Activated CD4-positive, alpha-beta T cell treated with anti-CD3 and anti-CD28 coated beads for 36 hours (primary cell): ENCODE results near the gene IFIT2. TPM values are rescaled to one million over a fixed set of nuclear protein-coding genes. Genes with fewer than 3 reads are reported as not detected.
"Not testable (repeated sequence)": the region's sequence is repeated elsewhere in the genome, so short reads cannot be mapped to it uniquely, and the experiment has no call there.

Experiments used
- ATAC-seq: fragments of 200-7000 bp; cut with Tn5 transposase; one replicate; pipeline ENCODE4 v1.10.0; 2021; ENCODE audit warnings: mild to moderate bottlenecking, moderate library complexity
- CTCF ChIA-PET: fragments of 350-600 bp; sonication (Branson Sonifier 250); formaldehyde crosslinking; loops from one replicate; lab custom pipeline; 2021; ENCODE audit warnings: antibody characterized with exemption; lab: Charles Lee
- POLR2A ChIA-PET: fragments of 350-600 bp; sonication (Branson Sonifier 250); formaldehyde crosslinking; loops from one replicate; lab custom pipeline; 2021; ENCODE audit warnings: antibody characterized with exemption, inconsistent platforms; lab: Charles Lee
- DNase-seq: peaks from one replicate; pipeline ENCODE4 v3.0.0-alpha.2; 2020
- H3K27ac Mint-ChIP-seq: one replicate; pipeline ENCODE4 v1.8.0; 2021; ENCODE audit warnings: mixed read lengths
- H3K27me3 Mint-ChIP-seq: one replicate; pipeline ENCODE4 v1.8.0; 2021; ENCODE audit warnings: mixed read lengths
- H3K36me3 Mint-ChIP-seq: one replicate; pipeline ENCODE4 v1.8.0; 2021; ENCODE audit warnings: low read depth, mixed read lengths
- H3K4me1 Mint-ChIP-seq: one replicate; pipeline ENCODE4 v1.8.0; 2021; ENCODE audit warnings: mixed read lengths
- H3K4me3 Mint-ChIP-seq: one replicate; pipeline ENCODE4 v1.8.0; 2021; ENCODE audit warnings: mild to moderate bottlenecking, moderate library complexity, mixed read lengths
- H3K9me3 Mint-ChIP-seq: one replicate; pipeline ENCODE4 v1.8.0; 2021; ENCODE audit warnings: low read depth, mixed read lengths
- intact Hi-C, 2 experiments: fragments of 100-400 bp; cut with DNase I in 1 of 2; cut with micrococcal nuclease in 1 of 2; formaldehyde crosslinking; loops; one replicate each; pipeline versions ENCODE4 v1.14.2 to v1.15.1; 2022 to 2024; cut with DNase I, micrococcal nuclease
- total RNA-seq, 2 experiments: library from RNA; stranded (reverse); gene quantifications; one replicate each; pipeline ENCODE4 v1.2.3, GENCODE V29; 2021

IFIT2 gene
- 10 to 100 TPM; 38.2 to 43.5 TPM for total RNA-seq

GRCh38 chr10:89301721-89302445 lies at the start of gene IFIT2:
Gene IFIT2 (plus strand): TSS chr10:89302046. CDS start chr10:89302124, 78 bp downstream.
- peaks cover 42% of the 10 kb centered on the region for H3K4me1 Mint-ChIP-seq
- ChIA-PET CTCF (interaction anchor here (0.6 to 1.3 kb wide), 6 partner anchors 26 to 495 kb away, joined by 3 to 4 read pairs (median 3); partner anchors contain the start of genes IFIT3 and LIPA), POLR2A (interaction anchor here (0.7 kb wide), 1 partner anchor 116 kb away, joined by 3 read pairs; no protein-coding TSS in a partner anchor)
- H3K27ac Mint-ChIP-seq, result peak within 1 kb of the TSS; percentile 86
- H3K4me3 Mint-ChIP-seq, result peak within 1 kb of the TSS; percentile 74
- DNase-seq, result peak; percentile 50
- peaks cover 2% of the 10 kb centered on the region for H3K9me3 Mint-ChIP-seq
- H3K36me3 Mint-ChIP-seq, result peaks cover 29% of the 10 kb centered on the region
- no peaks in the 10 kb centered on the region for H3K27me3 Mint-ChIP-seq
- intact Hi-C loops, result loop anchor here (1.0 to 2.0 kb wide), 2 partner anchors 30 to 113 kb away; partner anchors contain the start of gene IFIT5 (in 1 of the 2)
- peak; percentile 74 for ATAC-seq

GRCh38 chr10:89252225-89252585 lies 49.6 kb upstream of the IFIT2 start:
- ChIA-PET POLR2A (interaction anchor here (1.0 to 1.2 kb wide), 2 partner anchors 391 to 1620 kb away, joined by 3 read pairs; no protein-coding TSS in a partner anchor), CTCF (interaction anchor here (1.2 to 2.5 kb wide), 6 partner anchors 9 to 310 kb away, joined by 3 to 12 read pairs (median 4); partner anchors contain the start of gene IFIT2)
- H3K4me1 Mint-ChIP-seq, result peaks cover 47% of the 10 kb centered on the region
- peaks cover 2% of the 10 kb centered on the region for H3K27me3 Mint-ChIP-seq
- H3K4me3 Mint-ChIP-seq, result peak overlapping the region; percentile 10
- DNase-seq (no peak), ATAC-seq (no peak)
- H3K27ac Mint-ChIP-seq, result no peak overlapping the region
- intact Hi-C loops, result loop anchor here (1.0 to 10.0 kb wide), 5 partner anchors 140 to 1623 kb away; partner anchors contain the start of genes IFIT1 (in 1 of the 2), IFIT5 (in 1 of the 2), KIF20B (in 1 of the 2) and PANK1 (in 1 of the 2)
- peaks cover 25% of the 10 kb centered on the region for H3K9me3 Mint-ChIP-seq
- peaks cover 20% of the 10 kb centered on the region for H3K36me3 Mint-ChIP-seq

- H3K4me3 Mint-ChIP-seq, H3K27me3 Mint-ChIP-seq, POLR2A ChIA-PET, ATAC-seq: not testable (repeated sequence)
- Mint-ChIP-seq H3K36me3 (peaks cover 16% of the 10 kb centered on the region), H3K9me3 (peaks cover 25% of the 10 kb centered on the region), H3K27ac (peak overlapping the region; percentile 82), H3K4me1 (peaks cover 30% of the 10 kb centered on the region)
- CTCF ChIA-PET, result interaction anchor here (1.3 kb wide), 1 partner anchor 307 kb away, joined by 3 read pairs; no protein-coding TSS in a partner anchor
- intact Hi-C loops, result loop anchor here (10.0 kb wide), 2 partner anchors 450 to 1620 kb away; partner anchors contain the start of genes KIF20B (in 1 of the 2) and RPP30 (in 1 of the 2)
- DNase-seq, result peak; percentile 61
These were observed 46.7 kb upstream of the IFIT2 start for GRCh38 chr10:89255091-89255579.

- Mint-ChIP-seq H3K27me3 (peaks cover 2% of the 10 kb centered on the region), H3K4me1 (peaks cover 28% of the 10 kb centered on the region), H3K9me3 (peaks cover 25% of the 10 kb centered on the region), H3K27ac (no peak overlapping the region), H3K36me3 (peaks cover 16% of the 10 kb centered on the region), H3K4me3 (no peak overlapping the region)
- ChIA-PET CTCF (interaction anchor here (1.3 kb wide), 1 partner anchor 307 kb away, joined by 3 read pairs; no protein-coding TSS in a partner anchor), POLR2A (no interaction called here)
- ATAC-seq (no peak), DNase-seq (no peak)
- intact Hi-C loops, result loop anchor here (10.0 kb wide), 2 partner anchors 449 to 1619 kb away; partner anchors contain the start of genes KIF20B (in 1 of the 2) and RPP30 (in 1 of the 2)
These were observed 46.1 kb upstream of the IFIT2 start for GRCh38 chr10:89255793-89256192.

- no peak for DNase-seq
- intact Hi-C loops, result loop anchor here (10.0 kb wide), 2 partner anchors 448 to 1618 kb away; partner anchors contain the start of genes KIF20B (in 1 of the 2) and RPP30 (in 1 of the 2)
- peaks cover 2% of the 10 kb centered on the region for H3K27me3 Mint-ChIP-seq
- peaks cover 16% of the 10 kb centered on the region for H3K36me3 Mint-ChIP-seq
- H3K27ac Mint-ChIP-seq, result no peak overlapping the region
- ChIA-PET CTCF (interaction anchor here (1.3 kb wide), 1 partner anchor 306 kb away, joined by 3 read pairs; no protein-coding TSS in a partner anchor), POLR2A (no interaction called here)
- H3K9me3 Mint-ChIP-seq, result peaks cover 25% of the 10 kb centered on the region
- no peak overlapping the region for H3K4me3 Mint-ChIP-seq
- ATAC-seq, result no peak
- H3K4me1 Mint-ChIP-seq, result peaks cover 29% of the 10 kb centered on the region
These were observed 45.5 kb upstream of the IFIT2 start for GRCh38 chr10:89256340-89256739.

GRCh38 chr10:89256962-89257361 lies 44.9 kb upstream of the IFIT2 start:
- Mint-ChIP-seq H3K27me3 (peaks cover 2% of the 10 kb centered on the region), H3K4me1 (peaks cover 29% of the 10 kb centered on the region), H3K36me3 (peaks cover 16% of the 10 kb centered on the region), H3K9me3 (peaks cover 25% of the 10 kb centered on the region), H3K27ac (no peak overlapping the region), H3K4me3 (no peak overlapping the region)
- DNase-seq, result no peak
- POLR2A ChIA-PET, result no interaction called here
- ATAC-seq, result no peak
- CTCF ChIA-PET, result interaction anchor here (0.7 to 0.8 kb wide), 2 partner anchors 215 to 306 kb away, joined by 3 read pairs; no protein-coding TSS in a partner anchor
- intact Hi-C loops, result loop anchor here (10.0 kb wide), 2 partner anchors 448 to 1618 kb away; partner anchors contain the start of genes KIF20B (in 1 of the 2) and RPP30 (in 1 of the 2)

GRCh38 chr10:89257581-89257980 lies 44.3 kb upstream of the IFIT2 start:
- ATAC-seq, result no peak
- POLR2A ChIA-PET, result no interaction called here

GRCh38 chr10:89258881-89259280 lies 43.0 kb upstream of the IFIT2 start:
- H3K4me1 Mint-ChIP-seq, result peaks cover 23% of the 10 kb centered on the region
- no peak for ATAC-seq
- CTCF ChIA-PET, result interaction anchor here (1.6 kb wide), 1 partner anchor 41 kb away, joined by 3 read pairs; no protein-coding TSS in a partner anchor

More at GRCh38 chr10:89257581-89257980, 44.3 kb upstream of the IFIT2 start:
- peaks cover 15% of the 10 kb centered on the region for H3K36me3 Mint-ChIP-seq
- no peak for DNase-seq
- H3K27me3 Mint-ChIP-seq, result peaks cover 2% of the 10 kb centered on the region
- CTCF ChIA-PET, result interaction anchor here (0.7 to 1.6 kb wide), 5 partner anchors 9 to 306 kb away, joined by 3 to 4 read pairs (median 3); no protein-coding TSS in a partner anchor
- H3K27ac Mint-ChIP-seq, result no peak overlapping the region
- intact Hi-C loops, result loop anchor here (10.0 kb wide), 2 partner anchors 447 to 1617 kb away; partner anchors contain the start of genes KIF20B (in 1 of the 2) and RPP30 (in 1 of the 2)
- H3K4me3 Mint-ChIP-seq, result no peak overlapping the region
- peaks cover 25% of the 10 kb centered on the region for H3K9me3 Mint-ChIP-seq
- H3K4me1 Mint-ChIP-seq, result peaks cover 28% of the 10 kb centered on the region

GRCh38 chr10:89262086-89263051 lies 39.5 kb upstream of the IFIT2 start:
- no peak overlapping the region for H3K27ac Mint-ChIP-seq
- no peaks in the 10 kb centered on the region for H3K9me3 Mint-ChIP-seq
- POLR2A ChIA-PET, result no interaction called here

More at GRCh38 chr10:89258881-89259280, 43.0 kb upstream of the IFIT2 start:
- H3K27me3 Mint-ChIP-seq, result peaks cover 2% of the 10 kb centered on the region
- intact Hi-C loops, result loop anchor here (10.0 kb wide), 2 partner anchors 446 to 1616 kb away; partner anchors contain the start of genes KIF20B (in 1 of the 2) and RPP30 (in 1 of the 2)
- POLR2A ChIA-PET, result no interaction called here
- H3K27ac Mint-ChIP-seq, result no peak overlapping the region
- peaks cover 15% of the 10 kb centered on the region for H3K9me3 Mint-ChIP-seq
- no peak overlapping the region for H3K4me3 Mint-ChIP-seq
- DNase-seq, result no peak
- peaks cover 11% of the 10 kb centered on the region for H3K36me3 Mint-ChIP-seq

GRCh38 chr10:89263091-89263490 lies 38.8 kb upstream of the IFIT2 start:
- CTCF ChIA-PET, result interaction anchor here (1.5 kb wide), 1 partner anchor 109 kb away, joined by 5 read pairs; no protein-coding TSS in a partner anchor
- intact Hi-C loops, result no loop called here
- no peaks in the 10 kb centered on the region for H3K9me3 Mint-ChIP-seq
- no peak for ATAC-seq
- H3K27ac Mint-ChIP-seq, result no peak overlapping the region
- H3K27me3 Mint-ChIP-seq, result no peaks in the 10 kb centered on the region
- no peak overlapping the region for H3K4me3 Mint-ChIP-seq
- H3K36me3 Mint-ChIP-seq, result no peaks in the 10 kb centered on the region
- POLR2A ChIA-PET, result no interaction called here
- peaks cover 11% of the 10 kb centered on the region for H3K4me1 Mint-ChIP-seq
- no peak for DNase-seq

More at GRCh38 chr10:89262086-89263051, 39.5 kb upstream of the IFIT2 start:
- CTCF ChIA-PET, result interaction anchor here (0.6 to 1.5 kb wide), 3 partner anchors 109 to 1681 kb away, joined by 4 to 5 read pairs (median 4); no protein-coding TSS in a partner anchor
- Mint-ChIP-seq H3K4me3 (no peak overlapping the region), H3K27me3 (no peaks in the 10 kb centered on the region), H3K36me3 (no peaks in the 10 kb centered on the region), H3K4me1 (peaks cover 11% of the 10 kb centered on the region)
- no peak for DNase-seq
- ATAC-seq, result no peak
- intact Hi-C loops, result no loop called here
